PC-3 (cell line): ENCODE results near the gene ZBTB22.

Source experiments
- EZH2 ChIP-seq: fragments of 300-600 bp; sonication (generic); IDR thresholded peaks from one replicate; pipeline ENCODE4 v1.6.1; 2017; ENCODE audit warnings: antibody characterized with exemption, mild to moderate bottlenecking, low read length; ENCODE audit not compliant: unreplicated experiment
- EZH2phosphoT487 ChIP-seq: fragments of 300-600 bp; sonication (generic); IDR thresholded peaks from 2 replicates; pipeline ENCODE4 v1.6.1; 2018; ENCODE audit warnings: mild to moderate bottlenecking, antibody characterized with exemption, low read length, borderline replicate concordance
- TF ChIP-seq, protein P1 (sequence below): fragments of 300-600 bp; sonication (generic); conservative IDR thresholded peaks from 2 replicates; pipeline ENCODE4 v1.5.1; 2017; ENCODE audit warnings: antibody characterized with exemption, low read depth, mild to moderate bottlenecking, low read length

DNA sequence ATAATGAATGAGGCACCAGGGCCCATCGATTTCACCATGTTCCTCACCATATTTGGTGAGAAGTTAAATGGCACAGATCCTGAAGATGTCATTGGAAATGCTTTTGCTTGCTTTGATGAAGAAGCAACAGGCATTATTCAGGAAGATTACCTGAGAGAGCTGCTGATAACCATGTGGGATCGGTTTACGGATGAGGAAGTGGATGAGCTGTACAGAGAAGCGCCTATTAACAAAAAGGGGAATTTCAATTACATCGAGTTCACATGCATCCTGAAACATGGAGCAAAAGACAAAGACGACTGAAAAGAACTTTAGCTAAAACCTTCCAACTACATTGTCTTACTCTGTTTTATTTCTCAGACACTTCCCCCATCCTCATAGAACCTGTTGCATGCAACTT, 21.6 kb upstream of the ZBTB22 start:
- TF ChIP-seq, protein P1, sequence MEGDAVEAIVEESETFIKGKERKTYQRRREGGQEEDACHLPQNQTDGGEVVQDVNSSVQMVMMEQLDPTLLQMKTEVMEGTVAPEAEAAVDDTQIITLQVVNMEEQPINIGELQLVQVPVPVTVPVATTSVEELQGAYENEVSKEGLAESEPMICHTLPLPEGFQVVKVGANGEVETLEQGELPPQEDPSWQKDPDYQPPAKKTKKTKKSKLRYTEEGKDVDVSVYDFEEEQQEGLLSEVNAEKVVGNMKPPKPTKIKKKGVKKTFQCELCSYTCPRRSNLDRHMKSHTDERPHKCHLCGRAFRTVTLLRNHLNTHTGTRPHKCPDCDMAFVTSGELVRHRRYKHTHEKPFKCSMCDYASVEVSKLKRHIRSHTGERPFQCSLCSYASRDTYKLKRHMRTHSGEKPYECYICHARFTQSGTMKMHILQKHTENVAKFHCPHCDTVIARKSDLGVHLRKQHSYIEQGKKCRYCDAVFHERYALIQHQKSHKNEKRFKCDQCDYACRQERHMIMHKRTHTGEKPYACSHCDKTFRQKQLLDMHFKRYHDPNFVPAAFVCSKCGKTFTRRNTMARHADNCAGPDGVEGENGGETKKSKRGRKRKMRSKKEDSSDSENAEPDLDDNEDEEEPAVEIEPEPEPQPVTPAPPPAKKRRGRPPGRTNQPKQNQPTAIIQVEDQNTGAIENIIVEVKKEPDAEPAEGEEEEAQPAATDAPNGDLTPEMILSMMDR: no peak
- TF ChIP-seq EZH2 (no peak), EZH2phosphoT487 (no peak)
